Psoas muscle (tissue), 8 donors: Measurements from ENCODE around the gene CERS6. TPM values are rescaled to one million over a fixed set of nuclear protein-coding genes. Genes with fewer than 3 reads are reported as not detected.

Experiments
- ATAC-seq, 4 donors: fragments of 200-7000 bp; cut with Tn5 transposase; one replicate each; pipeline ENCODE4 v1.9.1; 2020; ENCODE audit warnings: moderate library complexity in 3 of 4, mild to moderate bottlenecking in 2 of 4
- DNase-seq, 2 donors: peaks; one replicate each; pipeline ENCODE4 v3.0.0-alpha.2; 2020
- H3K27ac ChIP-seq: fragments of 200-600 bp; one replicate; pipeline ENCODE4 v1.8.0; 2022
- H3K27me3 ChIP-seq, 3 donors: fragments of 200-600 bp in 1 of 3; one replicate each; pipeline versions ENCODE4 v1.6.1 to v1.8.0; 2013 to 2022; ENCODE audit warnings: low read length in 2 of 3, mild to moderate bottlenecking in 2 of 3, moderate library complexity in 1 of 3; ENCODE audit not compliant: insufficient read depth in 3 of 3
- H3K36me3 ChIP-seq, 2 donors: fragments of 200-600 bp in 1 of 2; one replicate each; pipeline versions ENCODE4 v1.6.1 to v1.8.0; 2013 to 2022; ENCODE audit warnings: low read depth in 1 of 2, mild to moderate bottlenecking in 1 of 2, moderate library complexity in 1 of 2; ENCODE audit not compliant: insufficient read depth in 1 of 2
- H3K4me1 ChIP-seq: fragments of 200-600 bp; one replicate; pipeline ENCODE4 v1.8.0; 2022
- H3K4me3 ChIP-seq: fragments of 200-600 bp; one replicate; pipeline ENCODE4 v1.8.0; 2022; ENCODE audit warnings: mild to moderate bottlenecking
- H3K9me3 ChIP-seq: fragments of 200-600 bp; one replicate; pipeline ENCODE4 v1.8.0; 2022
- WGBS, 3 donors: extraction: QIAGEN DNeasy Blood & Tissue Kit; methylation state at CpG; one replicate each; pipeline versions ENCODE4 v1.1.6 to v1.1.7; 2013; 5-methylcytosine and 5-hydroxymethylcytosine counted together
- intact Hi-C, 2 donors: fragments of 100-400 bp; cut with DNase I; formaldehyde crosslinking; loops; one replicate each; pipeline versions ENCODE4 v1.11.0 to v1.14.2; 2022
- polyA plus RNA-seq, 3 donors: library from polyadenylated mRNA; stranded (reverse); fragments of 200-250 nt; gene quantifications; one replicate each; pipeline ENCODE4 v1.2.3, GENCODE V29; 2013
- total RNA-seq, 4 donors: library from RNA; stranded (reverse); fragmentation: NEBNext Ultra II Directional in 2 of 4; extraction: Animal tissue kit (Norgen Biotek cat#: 25700) in 2 of 4; gene quantifications; one replicate each; pipeline versions ENCODE4 v1.2.1 to v1.2.4, GENCODE V29; 2021 to 2023
- TF ChIP-seq, protein P1 (sequence below): fragments of 200-600 bp; IDR thresholded peaks from one replicate; pipeline ENCODE4 v1.8.0; 2022; ENCODE audit warnings: antibody characterized with exemption
- donor health status: healthy with polysubstance abuse.
- donor health status: DM: no; HTN: no; CAD: no; lungs with moderate emphysema.
- donor health status: Bipolar disorder and iron deficiency.
- donor health status: healthy.
- donor health status: DM: yes; HTN: yes; CAD: no.
- donor health status: DM: no; HTN: no; CAD: no.
- donor health status: DM: no; HTN: no; CAD: no.
- donor health status: DM: yes; HTN: yes; CAD: no.

Gene CERS6
- total and polyA plus RNA-seq, 7 donors = 4.8 to 18.1 (median 11.2) TPM

GRCh38 chr2:168811696-168812095 lies 355.6 kb downstream of the CERS6 start:
- intact Hi-C loops = no loop called here
- no peak for ATAC-seq
- 61 to 70% (median 69%) methylated on average over 3 of the region's 3 CpGs for WGBS, 3 donors
- Histone ChIP-seq H3K36me3 (no peaks in the 10 kb centered on the region), H3K4me3 (no peak overlapping the region), H3K27me3 (no peaks in the 10 kb centered on the region), H3K9me3 (no peaks in the 10 kb centered on the region), H3K4me1 (no peaks in the 10 kb centered on the region), H3K27ac (no peak overlapping the region)
- no peak for DNase-seq
- TF ChIP-seq, protein P1, sequence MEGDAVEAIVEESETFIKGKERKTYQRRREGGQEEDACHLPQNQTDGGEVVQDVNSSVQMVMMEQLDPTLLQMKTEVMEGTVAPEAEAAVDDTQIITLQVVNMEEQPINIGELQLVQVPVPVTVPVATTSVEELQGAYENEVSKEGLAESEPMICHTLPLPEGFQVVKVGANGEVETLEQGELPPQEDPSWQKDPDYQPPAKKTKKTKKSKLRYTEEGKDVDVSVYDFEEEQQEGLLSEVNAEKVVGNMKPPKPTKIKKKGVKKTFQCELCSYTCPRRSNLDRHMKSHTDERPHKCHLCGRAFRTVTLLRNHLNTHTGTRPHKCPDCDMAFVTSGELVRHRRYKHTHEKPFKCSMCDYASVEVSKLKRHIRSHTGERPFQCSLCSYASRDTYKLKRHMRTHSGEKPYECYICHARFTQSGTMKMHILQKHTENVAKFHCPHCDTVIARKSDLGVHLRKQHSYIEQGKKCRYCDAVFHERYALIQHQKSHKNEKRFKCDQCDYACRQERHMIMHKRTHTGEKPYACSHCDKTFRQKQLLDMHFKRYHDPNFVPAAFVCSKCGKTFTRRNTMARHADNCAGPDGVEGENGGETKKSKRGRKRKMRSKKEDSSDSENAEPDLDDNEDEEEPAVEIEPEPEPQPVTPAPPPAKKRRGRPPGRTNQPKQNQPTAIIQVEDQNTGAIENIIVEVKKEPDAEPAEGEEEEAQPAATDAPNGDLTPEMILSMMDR = no peak

DNA sequence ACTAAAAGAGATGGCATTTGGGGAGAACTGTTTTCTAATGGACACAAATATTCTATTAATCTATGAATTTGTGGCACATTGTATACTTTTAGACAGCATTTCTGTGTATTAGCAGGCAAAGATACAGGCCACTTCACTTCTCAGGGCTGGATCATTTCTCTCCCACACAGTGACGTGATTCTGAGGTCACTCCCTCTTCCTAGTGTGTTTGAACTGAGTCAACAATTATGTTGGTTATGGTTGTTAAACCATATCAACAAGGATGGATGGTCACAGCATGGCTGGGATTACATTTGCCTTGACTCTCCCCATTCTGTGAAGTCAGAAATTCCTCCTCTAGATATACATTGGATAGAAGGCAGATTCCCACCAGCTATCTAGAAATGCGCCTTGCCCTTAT lies 358.0 kb downstream of the CERS6 start:
- H3K36me3 ChIP-seq = no peaks in the 10 kb centered on the region
- WGBS, 3 donors = 88 to 90% (median 89%) methylated on average over 2 of the region's 2 CpGs
- H3K9me3 ChIP-seq = no peaks in the 10 kb centered on the region
- no peak for ATAC-seq
- no peak for DNase-seq
- TF ChIP-seq, protein P1 = no peak
- no peak overlapping the region for H3K4me3 ChIP-seq
- intact Hi-C loops = no loop called here
- no peaks in the 10 kb centered on the region for H3K27me3 ChIP-seq
- no peaks in the 10 kb centered on the region for H3K4me1 ChIP-seq
- H3K27ac ChIP-seq = no peak overlapping the region

DNA sequence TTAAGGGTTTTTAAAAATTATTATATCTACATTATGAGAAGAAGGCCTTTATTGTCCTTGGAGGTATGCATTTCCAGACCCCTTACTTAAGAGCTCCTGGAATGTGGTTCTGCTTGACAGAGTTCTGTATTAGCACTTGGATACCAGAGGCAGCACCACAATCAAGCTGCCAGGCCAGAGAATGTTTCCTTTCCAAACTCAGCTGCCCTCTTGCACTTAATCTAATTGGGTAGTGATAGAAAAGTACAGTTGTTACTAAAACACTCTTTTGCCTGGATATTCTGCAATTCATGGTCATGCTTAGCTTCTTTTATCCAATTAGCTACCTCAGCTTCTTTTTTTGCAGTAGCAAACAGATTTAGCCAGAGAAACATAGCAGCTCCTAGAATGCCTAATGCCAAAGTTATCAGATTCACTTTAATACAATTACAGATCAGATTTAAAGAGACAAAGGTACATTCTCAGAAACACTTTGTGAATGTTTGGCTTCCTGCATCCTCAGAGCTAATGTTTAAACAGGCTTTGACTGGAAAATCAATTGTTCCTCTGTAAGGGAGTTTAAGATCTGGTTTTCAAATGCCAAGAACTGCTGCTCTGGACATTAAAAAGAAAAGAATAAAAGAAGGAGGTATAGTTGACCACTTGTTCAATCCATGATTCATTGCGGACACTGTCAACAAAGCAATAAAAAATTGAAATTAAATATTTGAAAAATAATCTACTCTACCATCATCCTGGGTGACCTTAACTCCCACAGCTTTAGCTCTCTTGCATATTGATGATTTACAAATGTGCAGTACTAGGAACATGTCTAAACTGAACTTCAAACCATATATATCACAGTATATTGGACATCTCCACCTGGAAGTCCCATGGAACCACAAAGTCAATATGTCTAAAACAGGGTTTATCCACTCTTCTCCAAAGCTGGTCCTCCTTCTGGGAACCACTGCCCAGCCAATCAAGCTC lies 359.2 kb downstream of the CERS6 start:
- Histone ChIP-seq H3K36me3 (no peaks in the 10 kb centered on the region), H3K4me3 (no peak overlapping the region), H3K27me3 (no peaks in the 10 kb centered on the region), H3K27ac (no peak overlapping the region), H3K9me3 (no peaks in the 10 kb centered on the region), H3K4me1 (no peaks in the 10 kb centered on the region)
- ATAC-seq (no peak), DNase-seq (no peak)
- intact Hi-C loops = no loop called here
- TF ChIP-seq, protein P1 = no peak
- 45 to 81% (median 71%) methylated on average over 1 of the region's 1 CpG for WGBS, 3 donors

- 83 to 91% (median 85%) methylated on average over 3 of the region's 3 CpGs for WGBS, 3 donors
- Histone ChIP-seq H3K9me3 (no peaks in the 10 kb centered on the region), H3K36me3 (no peaks in the 10 kb centered on the region), H3K27ac (no peak overlapping the region), H3K4me3 (no peak overlapping the region), H3K27me3 (no peaks in the 10 kb centered on the region), H3K4me1 (no peaks in the 10 kb centered on the region)
- DNase-seq = no peak
- TF ChIP-seq, protein P1 = no peak
- ATAC-seq = no peak
- intact Hi-C loops = no loop called here
Observed at GRCh38 chr2:168816369-168816768, 360.3 kb downstream of the CERS6 start.
